ENCODE measurements around the gene IL7R.
"Not testable (repeated sequence)": the region's sequence is repeated elsewhere in the genome, so short reads cannot be mapped to it uniquely, and the experiment has no call there.

The IL7R gene

DNA sequence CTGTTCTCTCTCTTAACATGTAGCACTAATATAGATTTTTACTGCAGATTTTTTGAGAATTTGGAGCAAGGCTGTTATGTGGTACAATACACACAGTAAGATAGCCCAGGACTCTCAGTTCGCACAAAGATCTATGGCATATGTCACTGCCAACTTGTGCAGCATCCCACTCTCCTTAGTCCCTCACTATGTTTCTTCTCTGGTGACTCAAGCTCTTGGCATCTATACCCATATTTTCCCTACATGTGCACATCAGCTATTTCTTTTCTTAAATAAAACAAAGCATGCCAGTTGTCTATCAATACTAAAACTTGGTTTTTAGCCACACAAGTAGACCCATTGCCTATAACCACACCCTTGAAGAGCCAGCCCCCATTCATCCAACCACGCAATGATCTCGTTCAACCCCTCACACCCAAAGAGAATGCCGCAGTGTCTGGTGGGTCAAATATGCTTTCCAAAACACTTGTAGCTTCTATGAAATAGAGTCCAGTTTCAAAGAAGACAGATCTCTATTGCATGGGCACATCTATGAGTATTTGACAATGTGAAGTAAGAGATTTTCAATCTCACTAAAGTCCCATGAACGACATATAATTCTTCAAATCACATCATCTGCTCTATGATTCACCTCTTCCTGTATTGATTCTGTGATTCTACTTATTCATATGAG is 18.2 kb upstream of the IL7R start:
- DNase-seq (ENCODE audit: low read depth in 1 of 2, low spot score in 1 of 2) = no peak

- DNase-seq (ENCODE audit: low read depth in 1 of 2, low spot score in 1 of 2) = no peak
These were observed 13.8 kb upstream of the IL7R start for GRCh38 chr5:35842856-35843255.

- not testable (repeated sequence) for DNase-seq (ENCODE audit: low read depth in 1 of 2, low spot score in 1 of 2)
These were observed 11.2 kb upstream of the IL7R start for GRCh38 chr5:35845508-35845907.

- no peak for DNase-seq (ENCODE audit: low read depth in 1 of 2, low spot score in 1 of 2)
These were observed 9.2 kb upstream of the IL7R start for GRCh38 chr5:35847491-35847890.

DNA sequence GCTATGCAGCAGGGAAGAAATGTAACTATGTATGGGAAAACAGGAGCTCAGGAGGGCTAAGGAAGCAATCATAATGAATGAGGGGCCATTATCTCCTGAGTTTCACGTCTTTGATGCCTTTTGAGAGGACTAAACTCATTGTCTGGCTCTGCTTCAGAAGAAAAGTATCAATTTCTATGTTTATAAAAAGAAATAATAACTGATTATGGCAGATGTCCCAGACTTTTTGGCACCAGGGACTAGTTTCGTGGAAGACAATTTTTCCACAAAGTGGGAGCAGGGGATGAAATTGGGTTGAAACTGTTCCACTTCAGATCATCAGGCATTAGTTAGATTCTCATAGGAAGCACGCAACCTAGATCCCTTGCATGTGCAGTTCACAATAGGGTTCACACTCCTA is 8.7 kb upstream of the IL7R start:
- no peak for DNase-seq (ENCODE audit: low read depth in 1 of 2, low spot score in 1 of 2)

GRCh38 chr5:35849860-35850259 is 6.8 kb upstream of the IL7R start:
- no peak for DNase-seq (ENCODE audit: low read depth in 1 of 2, low spot score in 1 of 2)

DNA sequence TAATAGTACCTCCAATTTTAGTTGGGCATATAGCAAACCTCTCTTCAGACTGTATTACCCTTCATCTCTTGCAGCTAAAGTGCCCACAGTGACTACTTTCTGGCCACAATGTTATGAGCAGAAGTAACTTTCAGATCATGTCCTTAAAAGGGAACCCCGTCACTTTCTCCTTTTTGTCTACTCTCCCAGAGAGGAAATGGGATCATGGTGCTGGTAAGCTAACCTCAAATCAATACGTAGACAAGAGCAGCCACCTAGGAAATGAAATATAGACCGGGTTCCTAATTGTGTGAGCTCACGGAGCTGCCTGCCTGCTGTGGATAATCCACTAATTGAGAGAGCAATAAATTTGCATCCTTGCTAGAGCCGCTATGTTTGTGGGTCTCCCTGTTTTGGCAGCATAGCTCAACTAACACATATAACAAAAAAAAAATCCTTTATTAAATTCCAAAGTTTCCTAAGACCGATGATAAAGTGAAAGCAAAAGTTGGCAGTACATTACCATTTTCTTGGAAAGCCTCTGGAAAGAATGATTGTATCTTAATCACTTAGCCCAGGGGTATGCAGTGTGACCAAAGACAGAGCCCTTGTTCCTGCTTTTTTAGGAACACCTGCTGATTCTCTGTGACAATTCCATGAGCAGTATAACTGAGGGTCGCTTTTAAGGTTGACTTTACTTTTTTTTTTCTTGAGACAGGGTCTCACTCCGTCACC is 5.6 kb upstream of the IL7R start:
- DNase-seq (ENCODE audit: low read depth in 1 of 2, low spot score in 1 of 2) = no peak

GRCh38 chr5:35852084-35852734 is 4.5 kb upstream of the IL7R start:
- no peak for DNase-seq (ENCODE audit: low read depth in 1 of 2, low spot score in 1 of 2)

- no peak for DNase-seq (ENCODE audit: low read depth in 1 of 2, low spot score in 1 of 2)
These were observed 3.9 kb upstream of the IL7R start for GRCh38 chr5:35852773-35853172.

DNA sequence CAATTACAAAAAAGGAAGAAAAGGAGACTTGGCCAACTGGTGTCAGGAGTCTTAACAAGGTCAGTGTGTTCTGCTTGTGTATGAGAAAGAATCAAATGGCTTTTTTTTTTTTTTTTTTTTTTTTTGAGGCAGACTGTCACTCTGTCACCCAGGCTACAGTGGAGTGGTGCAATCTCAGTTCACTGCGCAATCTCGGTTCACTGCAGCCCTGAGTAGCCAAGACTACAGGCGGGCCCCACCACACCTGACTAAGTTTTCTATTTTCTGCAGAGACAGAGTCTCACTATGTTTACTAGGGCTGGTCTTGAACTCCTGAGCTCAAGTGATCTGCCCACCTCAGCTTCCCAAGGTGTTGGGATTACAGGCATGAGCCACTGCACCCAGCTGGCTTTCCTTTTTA is 3.1 kb upstream of the IL7R start:
- peak; percentile 41 to 57 for DNase-seq (ENCODE audit: low read depth in 1 of 2, low spot score in 1 of 2)

GRCh38 chr5:35854248-35854647 is 2.4 kb upstream of the IL7R start:
- DNase-seq (ENCODE audit: low read depth in 1 of 2, low spot score in 1 of 2) = peak; percentile 30 to 61

- no peak for DNase-seq (ENCODE audit: low read depth in 1 of 2, low spot score in 1 of 2)
These were observed 1.5 kb upstream of the IL7R start for GRCh38 chr5:35855187-35855586.

DNA sequence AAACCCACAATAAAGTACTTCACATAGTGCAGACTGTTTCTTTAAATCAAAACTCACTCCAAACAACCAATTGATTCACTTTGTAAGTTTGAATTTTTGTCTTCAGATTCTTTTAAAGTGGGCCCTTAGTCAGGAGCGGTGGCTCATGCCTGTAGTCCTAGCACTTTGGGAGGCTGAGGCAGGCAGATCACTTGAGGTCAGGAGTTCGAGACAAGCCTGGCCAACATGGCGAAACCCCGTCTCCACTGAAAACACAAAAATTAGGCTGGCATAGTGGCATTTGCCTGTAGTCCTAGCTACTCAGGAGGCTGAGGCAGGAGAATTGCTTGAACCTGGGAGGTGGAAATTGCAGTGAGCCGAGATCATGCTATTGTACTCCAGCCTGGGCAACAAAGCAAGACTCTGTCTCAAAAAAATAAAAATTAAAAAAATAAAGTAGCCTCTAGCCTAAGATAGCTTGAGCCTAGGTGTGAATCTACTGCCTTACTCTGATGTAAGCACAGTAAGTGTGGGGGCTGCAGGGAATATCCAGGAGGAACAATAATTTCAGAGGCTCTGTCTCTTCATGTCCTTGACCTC is 416 bp upstream of the IL7R start:
- not testable (repeated sequence) for DNase-seq (ENCODE audit: low read depth in 1 of 2, low spot score in 1 of 2)

DNA sequence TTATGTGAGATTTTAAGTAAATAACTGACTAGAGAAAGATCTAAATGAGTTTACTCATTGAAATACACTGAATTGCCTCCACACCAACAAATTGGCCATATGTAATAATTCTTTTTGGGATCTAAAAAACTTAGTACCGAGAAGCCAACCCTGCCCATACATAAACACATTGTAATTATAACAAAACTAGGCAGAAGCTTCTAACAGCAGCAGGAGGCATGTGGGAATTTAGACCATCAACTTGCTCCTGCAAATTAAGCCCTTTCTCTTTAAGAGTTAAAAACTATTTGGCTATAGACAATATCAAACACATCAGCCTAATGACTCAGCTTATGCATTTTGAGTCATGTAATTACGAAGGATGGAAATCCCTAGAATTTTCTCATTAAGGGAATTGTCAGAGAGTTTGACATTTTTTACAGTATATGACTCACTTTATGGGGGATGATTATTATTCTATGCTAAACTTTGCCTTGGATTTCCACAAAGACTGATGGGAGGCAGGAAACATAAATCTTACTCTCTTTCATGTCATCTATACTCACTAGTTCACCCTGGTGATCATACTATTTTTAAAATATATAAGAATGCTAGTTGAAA is 1.0 kb downstream of the IL7R start:
- DNase-seq (ENCODE audit: low read depth in 1 of 2, low spot score in 1 of 2) = no peak

- DNase-seq (ENCODE audit: low read depth in 1 of 2, low spot score in 1 of 2) = no peak
These were observed 2.5 kb downstream of the IL7R start for GRCh38 chr5:35859101-35859661.

DNA sequence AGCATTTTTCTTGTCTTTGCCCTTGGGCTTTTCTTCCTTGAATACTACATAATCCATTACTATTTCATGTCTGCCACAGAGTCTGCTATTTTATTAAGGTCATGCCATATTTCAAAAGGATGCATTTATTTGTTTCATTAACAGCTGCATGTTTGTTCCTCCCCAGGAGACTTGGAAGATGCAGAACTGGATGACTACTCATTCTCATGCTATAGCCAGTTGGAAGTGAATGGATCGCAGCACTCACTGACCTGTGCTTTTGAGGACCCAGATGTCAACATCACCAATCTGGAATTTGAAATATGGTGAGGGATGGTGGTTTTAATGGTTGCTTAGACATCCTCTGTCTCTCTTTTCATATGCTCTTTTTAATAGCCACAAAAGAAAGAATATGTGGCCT is 4.0 kb downstream of the IL7R start:
- no peak for DNase-seq (ENCODE audit: low read depth in 1 of 2, low spot score in 1 of 2)

- DNase-seq (ENCODE audit: low read depth in 1 of 2, low spot score in 1 of 2) = no peak
These were observed 5.0 kb downstream of the IL7R start for GRCh38 chr5:35861718-35862117.

GRCh38 chr5:35862126-35862525 is 5.4 kb downstream of the IL7R start:
- DNase-seq (ENCODE audit: low read depth in 1 of 2, low spot score in 1 of 2) = no peak

GRCh38 chr5:35863159-35863558 is 6.5 kb downstream of the IL7R start:
- DNase-seq (ENCODE audit: low read depth in 1 of 2, low spot score in 1 of 2) = no peak

DNA sequence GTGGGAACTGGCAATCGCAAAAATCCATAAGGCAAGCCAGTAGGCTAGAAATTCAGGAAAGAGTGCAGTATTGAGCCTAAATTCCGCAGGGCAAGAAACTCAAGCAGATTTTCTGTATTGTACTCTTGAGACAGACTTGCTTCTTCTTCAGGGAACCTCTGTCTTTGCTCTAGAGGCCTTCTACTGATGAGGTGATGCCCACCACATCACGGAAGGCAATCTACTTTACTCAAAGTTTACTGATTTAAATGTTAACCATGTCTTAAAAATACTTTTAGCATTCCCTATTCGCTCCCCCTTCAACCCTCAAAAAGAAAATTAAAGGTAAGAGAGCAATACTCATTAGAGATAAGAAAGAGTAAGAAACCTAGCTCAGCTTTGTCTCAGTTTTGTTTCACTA is 11.3 kb downstream of the IL7R start:
- DNase-seq (ENCODE audit: low read depth in 1 of 2, low spot score in 1 of 2) = no peak

DNA sequence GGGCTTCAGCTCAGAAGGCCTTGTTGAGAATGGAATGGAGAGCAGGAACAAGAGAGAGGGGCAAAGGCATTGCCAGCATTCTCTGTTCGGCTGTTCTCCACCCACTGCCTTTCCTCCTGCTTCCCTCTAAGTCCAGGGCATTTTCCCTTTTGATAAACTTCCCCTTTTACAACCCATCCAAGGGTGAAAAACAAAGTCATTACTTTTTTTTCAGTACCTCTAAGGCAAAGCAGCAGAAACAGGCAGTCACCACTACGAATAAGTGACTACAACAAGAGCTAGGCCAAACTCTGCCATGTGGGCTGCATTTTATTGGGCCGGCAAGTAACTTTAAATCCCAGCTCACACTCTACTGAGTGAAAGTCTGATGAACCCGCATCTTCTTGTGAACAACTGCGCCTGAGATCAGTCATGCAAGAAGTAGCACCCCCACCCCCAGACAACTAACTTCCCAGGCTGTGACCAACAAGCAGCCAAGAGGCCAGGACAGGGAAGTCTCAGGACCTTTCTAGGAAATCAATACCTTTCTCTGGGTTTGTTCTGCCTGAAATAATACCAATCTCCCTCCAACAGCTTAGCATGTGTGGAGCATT is 13.1 kb downstream of the IL7R start:
- no peak for DNase-seq (ENCODE audit: low read depth in 1 of 2, low spot score in 1 of 2)

All from activated T-helper 1 cell treated with anti-CD3 and anti-CD28 coated beads, Interleukin-2, amount 50 U/mL, for 16 hours (primary cell).